ENCODE results near the gene NCAM2. TPM values are rescaled to one million over a fixed set of nuclear protein-coding genes. Genes with fewer than 3 reads are reported as not detected.

Gene NCAM2
- total RNA-seq, 1 donor from 2014 or later: 16.3 TPM

GRCh38 chr21:21074305-21074704 lies 76.1 kb downstream of the NCAM2 start:
- Mint-ChIP-seq H3K4me3 (ENCODE audit: unreplicated experiment) (no peak overlapping the region), H3K9me3 (ENCODE audit: low read depth) (peaks cover 4% of the 10 kb centered on the region), H3K27me3 (ENCODE audit: low read depth) (no peaks in the 10 kb centered on the region), H3K4me1 (ENCODE audit: low read depth) (peaks cover 2% of the 10 kb centered on the region), H3K27ac (ENCODE audit: unreplicated experiment) (no peak overlapping the region), H3K36me3 (ENCODE audit: low read depth) (no peaks in the 10 kb centered on the region)
- no peak for TF ChIP-seq CTCF (IDR thresholded peaks at IDR 0.05)
- DNase-seq (ENCODE audit: low spot score): no peak

- Mint-ChIP-seq H3K9me3 (ENCODE audit: low read depth) (peaks cover 4% of the 10 kb centered on the region), H3K4me3 (ENCODE audit: unreplicated experiment) (no peak overlapping the region), H3K4me1 (ENCODE audit: low read depth) (peaks cover 5% of the 10 kb centered on the region), H3K27me3 (ENCODE audit: low read depth) (no peaks in the 10 kb centered on the region), H3K27ac (ENCODE audit: unreplicated experiment) (no peak overlapping the region), H3K36me3 (ENCODE audit: low read depth) (no peaks in the 10 kb centered on the region)
- TF ChIP-seq CTCF (IDR thresholded peaks at IDR 0.05): no peak
- no peak for DNase-seq (ENCODE audit: low spot score)
Measured at GRCh38 chr21:21076051-21076450, 77.8 kb downstream of the NCAM2 start.

GRCh38 chr21:21076491-21076890 lies 78.3 kb downstream of the NCAM2 start:
- Mint-ChIP-seq H3K27me3 (ENCODE audit: low read depth) (no peaks in the 10 kb centered on the region), H3K4me3 (ENCODE audit: unreplicated experiment) (no peak overlapping the region), H3K36me3 (ENCODE audit: low read depth) (no peaks in the 10 kb centered on the region), H3K27ac (ENCODE audit: unreplicated experiment) (no peak overlapping the region), H3K9me3 (ENCODE audit: low read depth) (peaks cover 4% of the 10 kb centered on the region), H3K4me1 (ENCODE audit: low read depth) (peaks cover 5% of the 10 kb centered on the region)
- no peak for TF ChIP-seq CTCF (IDR thresholded peaks at IDR 0.05)
- DNase-seq (ENCODE audit: low spot score): no peak

GRCh38 chr21:21079646-21080045 lies 81.4 kb downstream of the NCAM2 start:
- H3K4me3 Mint-ChIP-seq (ENCODE audit: unreplicated experiment): no peak overlapping the region

GRCh38 chr21:21084179-21084578 lies 86.0 kb downstream of the NCAM2 start:
- TF ChIP-seq CTCF (IDR thresholded peaks at IDR 0.05): no peak
- Mint-ChIP-seq H3K27ac (ENCODE audit: unreplicated experiment) (no peak overlapping the region), H3K4me3 (ENCODE audit: unreplicated experiment) (no peak overlapping the region), H3K27me3 (ENCODE audit: low read depth) (no peaks in the 10 kb centered on the region), H3K36me3 (ENCODE audit: low read depth) (no peaks in the 10 kb centered on the region), H3K4me1 (ENCODE audit: low read depth) (peaks cover 9% of the 10 kb centered on the region), H3K9me3 (ENCODE audit: low read depth) (no peaks in the 10 kb centered on the region)
- DNase-seq (ENCODE audit: low spot score): no peak

More at GRCh38 chr21:21079646-21080045, 81.4 kb downstream of the NCAM2 start:
- peaks cover 4% of the 10 kb centered on the region for H3K9me3 Mint-ChIP-seq (ENCODE audit: low read depth)
- H3K27ac Mint-ChIP-seq (ENCODE audit: unreplicated experiment): no peak overlapping the region
- peaks cover 8% of the 10 kb centered on the region for H3K4me1 Mint-ChIP-seq (ENCODE audit: low read depth)
- no peak for DNase-seq (ENCODE audit: low spot score)
- H3K27me3 Mint-ChIP-seq (ENCODE audit: low read depth): no peaks in the 10 kb centered on the region
- H3K36me3 Mint-ChIP-seq (ENCODE audit: low read depth): no peaks in the 10 kb centered on the region
- no peak for TF ChIP-seq CTCF (IDR thresholded peaks at IDR 0.05)

All from chondrocyte (in vitro differentiated cells).